Endothelial cell of umbilical vein (primary cell): ENCODE measurements around the gene CPVL. TPM values are rescaled to one million over a fixed set of nuclear protein-coding genes. Genes with fewer than 3 reads are reported as not detected.

Experiments used
- BruUV-seq: library from RNA; stranded (reverse); fragments of 400-500 nt; replicated peaks from 2 replicates; lab custom pipeline; 2021; lab: Mats Ljungman, UMichigan
- CTCF ChIA-PET: fragments of 300-600, 350-600 bp; sonication (Branson Sonifier 250); formaldehyde crosslinking; loops from one replicate; lab custom pipeline; 2021; ENCODE audit warnings: antibody characterized with exemption, inconsistent platforms; lab: Charles Lee
- POLR2A ChIA-PET: fragments of 300-600, 350-600 bp; sonication (Branson Sonifier 250); formaldehyde crosslinking; loops from one replicate; lab custom pipeline; 2021; ENCODE audit warnings: antibody characterized with exemption, inconsistent platforms; lab: Charles Lee
- DNase-seq: peaks from one replicate; pipeline ENCODE4 v3.0.0-alpha.2; 2011; ENCODE audit warnings: low read depth, low spot score
- FAIRE-seq: peaks from 2 replicates; lab custom pipeline; 2011; peaks lifted over from hg19 to GRCh38; lab: Jason Lieb, UNC
- H2AFZ ChIP-seq: 2 replicates; pipeline ENCODE4 v1.6.0; 2012; ENCODE audit warnings: low read depth, low read length, control low read depth, inconsistent platforms
- H3K27ac ChIP-seq: 2 replicates; pipeline ENCODE4 v1.5.1; 2011; ENCODE audit warnings: low read depth, mild to moderate bottlenecking, control low read depth, low read length, moderate library complexity; ENCODE audit not compliant: insufficient read depth
- H3K27me3 ChIP-seq, 2 experiments: 2 replicates each; pipeline versions ENCODE4 v1.6.0 to v1.6.1; 2011; ENCODE audit warnings: low read length in 2 of 2, mixed read lengths in 1 of 2; ENCODE audit not compliant: control insufficient read depth in 2 of 2, insufficient read depth in 2 of 2
- H3K36me3 ChIP-seq, 2 experiments: 2 replicates in 1 of 2; 3 replicates in 1 of 2; pipeline ENCODE4 v1.5.1; 2011; ENCODE audit warnings: low read length in 2 of 2, mild to moderate bottlenecking in 1 of 2, moderate library complexity in 1 of 2; ENCODE audit not compliant: control insufficient read depth in 2 of 2, insufficient read depth in 2 of 2; ENCODE audit errors: extremely low read depth in 1 of 2
- H3K4me1 ChIP-seq: 3 replicates; pipeline ENCODE4 v1.5.1; 2011; ENCODE audit warnings: mild to moderate bottlenecking, low read length; ENCODE audit not compliant: control insufficient read depth, insufficient read depth; ENCODE audit errors: extremely low read depth
- H3K4me2 ChIP-seq: 2 replicates; pipeline ENCODE4 v1.6.1; 2011; ENCODE audit warnings: low read length, control low read depth, mixed read lengths; ENCODE audit not compliant: insufficient read depth
- H3K4me3 ChIP-seq, 3 experiments: fragments of 200-600 bp in 1 of 3; sonication (generic), shearing (Covaris generic) in 1 of 3; replicated peaks in 1 of 3; 2 replicates each; pipeline ENCODE4 v1.5.1; 2011 to 2016; ENCODE audit warnings: control low read depth in 3 of 3, low read length in 3 of 3, mild to moderate bottlenecking in 2 of 3, inconsistent platforms in 1 of 3, low read depth in 1 of 3, moderate library complexity in 1 of 3; ENCODE audit not compliant: insufficient read depth in 1 of 3
- H3K79me2 ChIP-seq: 2 replicates; pipeline ENCODE4 v1.6.0; 2012; ENCODE audit warnings: low read length, inconsistent platforms; ENCODE audit not compliant: control insufficient read depth, insufficient read depth
- H3K9ac ChIP-seq: replicated peaks from 2 replicates; pipeline ENCODE3; 2011; ENCODE audit warnings: low read length, control low read depth; ENCODE audit not compliant: insufficient read depth; ENCODE audit errors: extremely low read depth
- H3K9me1 ChIP-seq: replicated peaks from 3 replicates; pipeline ENCODE4 v1.6.0; 2011; ENCODE audit warnings: mild to moderate bottlenecking, low read length; ENCODE audit not compliant: control insufficient read depth, insufficient read depth; ENCODE audit errors: extremely low read depth
- H3K9me3 ChIP-seq: replicated peaks from 2 replicates; pipeline ENCODE4 v1.5.1; 2012; ENCODE audit warnings: low read length, inconsistent platforms; ENCODE audit not compliant: control insufficient read depth, insufficient read depth
- H4K20me1 ChIP-seq: replicated peaks from 2 replicates; pipeline ENCODE3; 2011; ENCODE audit warnings: mild to moderate bottlenecking, low read length; ENCODE audit not compliant: control insufficient read depth, insufficient read depth; ENCODE audit errors: extremely low read depth
- EZH2 ChIP-seq: IDR thresholded peaks from 2 replicates; pipeline ENCODE4 v1.6.1; 2012; ENCODE audit warnings: borderline replicate concordance, low read depth, mild to moderate bottlenecking, moderate library complexity, low read length, inconsistent platforms; ENCODE audit not compliant: severe bottlenecking
- FOS ChIP-seq: IDR thresholded peaks from 2 replicates; pipeline ENCODE4 v1.6.1; 2011; ENCODE audit warnings: mild to moderate bottlenecking, low read length, moderate library complexity, borderline replicate concordance; ENCODE audit not compliant: insufficient read depth
- GATA2 ChIP-seq: IDR thresholded peaks from 2 replicates; pipeline ENCODE4 v1.7.0; 2011; ENCODE audit warnings: low read depth, mild to moderate bottlenecking, moderate library complexity, mixed read lengths, low read length; ENCODE audit not compliant: insufficient read length, insufficient read depth
- JUN ChIP-seq: IDR thresholded peaks from 2 replicates; pipeline ENCODE4 v1.6.1; 2011; ENCODE audit warnings: borderline replicate concordance, low read depth; ENCODE audit not compliant: insufficient read length, insufficient read depth
- MYC ChIP-seq: IDR thresholded peaks from one replicate; pipeline ENCODE4 v1.6.1; 2011; ENCODE audit warnings: mild to moderate bottlenecking, low read depth, low read length
- POLR2A ChIP-seq: IDR thresholded peaks from 2 replicates; pipeline ENCODE4 v1.6.1; 2012; ENCODE audit warnings: low read depth, mild to moderate bottlenecking, control low read depth, low read length
- POLR2AphosphoS5 ChIP-seq: IDR thresholded peaks from 2 replicates; pipeline ENCODE4 v1.6.1; 2012; ENCODE audit warnings: low read depth, mild to moderate bottlenecking, control low read depth, low read length, moderate library complexity; ENCODE audit not compliant: insufficient read depth
- dilution Hi-C: fragments of 300-500 bp; cut with MboI; formaldehyde crosslinking; loops from one replicate; pipeline ENCODE4 v1.15.0; 2019; ENCODE audit warnings: low sequenced_read_pairs; ENCODE audit not compliant: extremely low pct_ligation_motif_present
- intact Hi-C: fragments of 100-400 bp; cut with micrococcal nuclease; formaldehyde crosslinking; loops from one replicate; pipeline ENCODE4 v1.10.0; 2022
- polyA plus RNA-seq, 4 experiments: library from polyadenylated mRNA; depleted of rRNA in 3 of 4; stranded (reverse) in 3 of 4; unstranded in 1 of 4; fragments of >200 nt; gene quantifications; 2 replicates each; pipeline versions ENCODE4 v1.2.1 to v1.2.3, GENCODE V29; 2011 to 2012; ENCODE audit warnings: missing spikeins in 1 of 4
- total RNA-seq: library from RNA; stranded (reverse); gene quantifications from 2 replicates; pipeline ENCODE4 v1.2.3, GENCODE V29; 2021
- TF ChIP-seq, protein P1 (sequence below), 2 donors: IDR thresholded peaks; 1 replicate in 1 of 2; 2 replicates in 1 of 2; pipeline ENCODE4 v1.5.1; 2011; ENCODE audit warnings: low read length in 2 of 2, mild to moderate bottlenecking in 2 of 2, moderate library complexity in 2 of 2, control low read depth in 1 of 2, inconsistent platforms in 1 of 2, low read depth in 1 of 2; ENCODE audit not compliant: insufficient read depth in 1 of 2; ENCODE audit errors: extremely low read depth in 1 of 2
- TF ChIP-seq, protein P2 (sequence below): IDR thresholded peaks from 2 replicates; pipeline ENCODE4 v1.6.1; 2011; ENCODE audit not compliant: insufficient read depth, insufficient read length

CPVL gene
- total and polyA plus RNA-seq, 2 donors (not counting 3 experiments of a cell fraction or from before 2014, with no cell fraction given) = 0.14 TPM; not detected in 1

DNA sequence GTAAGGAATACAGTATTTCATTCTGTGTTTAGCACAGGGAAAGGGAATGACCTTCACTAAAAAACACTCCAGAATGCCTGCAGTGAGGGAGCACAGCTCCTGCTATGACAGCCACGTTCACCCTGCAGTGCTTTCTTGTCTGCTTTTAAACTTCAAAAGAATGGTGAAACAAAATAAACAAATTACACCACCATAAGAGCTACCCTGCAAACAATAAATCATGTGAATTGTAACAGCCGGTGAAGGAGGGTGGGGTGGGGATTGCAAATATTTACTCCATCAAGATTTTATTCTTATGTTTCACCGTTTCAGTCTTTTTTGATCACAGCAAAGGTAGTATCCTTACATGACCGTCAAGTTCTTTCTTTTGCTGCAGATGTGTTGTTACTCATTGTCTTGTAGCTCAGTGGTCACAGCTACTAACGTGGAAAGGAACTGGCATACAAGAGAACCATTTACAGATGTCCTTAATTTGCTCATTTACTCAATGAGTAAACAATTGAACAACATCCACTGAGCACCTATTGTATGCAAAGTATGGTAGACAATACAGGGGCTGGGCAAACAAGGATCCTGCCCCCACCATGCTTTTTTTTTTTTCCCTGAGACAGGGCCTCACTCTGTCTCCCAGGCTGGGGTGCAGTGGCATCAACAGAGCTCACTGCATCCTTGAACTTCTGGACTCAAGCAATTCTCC lies 44.2 kb upstream of the CPVL start:
- FAIRE-seq = peak; percentile 4
- POLR2A ChIA-PET = no interaction called here
- CTCF ChIA-PET = interaction anchor here (0.6 to 4.4 kb wide), 53 partner anchors 8 to 445 kb away, joined by 3 to 226 read pairs (median 8); no protein-coding TSS in a partner anchor
- Histone ChIP-seq H2AFZ (no peak overlapping the region), H3K36me3 (no peaks in the 10 kb centered on the region), H3K9ac (no peak overlapping the region), H3K27me3 (peaks cover 12 to 22% of the 10 kb centered on the region in 2 experiments), H3K9me1 (no peaks in the 10 kb centered on the region), H3K4me3 (no peak overlapping the region), H3K27ac (no peak overlapping the region), H3K4me1 (peaks cover 7% of the 10 kb centered on the region), H3K4me2 (no peak overlapping the region), H4K20me1 (no peaks in the 10 kb centered on the region), H3K9me3 (no peaks in the 10 kb centered on the region), H3K79me2 (no peaks in the 10 kb centered on the region)
- no peak for DNase-seq
- intact Hi-C loops (no loop called here), dilution Hi-C loops (no loop called here)
- TF ChIP-seq POLR2AphosphoS5 (no peak), JUN (no peak), MYC (no peak), GATA2 (no peak), EZH2 (no peak), POLR2A (no peak), FOS (no peak)
- TF ChIP-seq, protein P1, sequence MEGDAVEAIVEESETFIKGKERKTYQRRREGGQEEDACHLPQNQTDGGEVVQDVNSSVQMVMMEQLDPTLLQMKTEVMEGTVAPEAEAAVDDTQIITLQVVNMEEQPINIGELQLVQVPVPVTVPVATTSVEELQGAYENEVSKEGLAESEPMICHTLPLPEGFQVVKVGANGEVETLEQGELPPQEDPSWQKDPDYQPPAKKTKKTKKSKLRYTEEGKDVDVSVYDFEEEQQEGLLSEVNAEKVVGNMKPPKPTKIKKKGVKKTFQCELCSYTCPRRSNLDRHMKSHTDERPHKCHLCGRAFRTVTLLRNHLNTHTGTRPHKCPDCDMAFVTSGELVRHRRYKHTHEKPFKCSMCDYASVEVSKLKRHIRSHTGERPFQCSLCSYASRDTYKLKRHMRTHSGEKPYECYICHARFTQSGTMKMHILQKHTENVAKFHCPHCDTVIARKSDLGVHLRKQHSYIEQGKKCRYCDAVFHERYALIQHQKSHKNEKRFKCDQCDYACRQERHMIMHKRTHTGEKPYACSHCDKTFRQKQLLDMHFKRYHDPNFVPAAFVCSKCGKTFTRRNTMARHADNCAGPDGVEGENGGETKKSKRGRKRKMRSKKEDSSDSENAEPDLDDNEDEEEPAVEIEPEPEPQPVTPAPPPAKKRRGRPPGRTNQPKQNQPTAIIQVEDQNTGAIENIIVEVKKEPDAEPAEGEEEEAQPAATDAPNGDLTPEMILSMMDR (IDR thresholded peaks at IDR 0.05; ENCODE audit: extremely low read depth in 1 of 2, insufficient read depth in 1 of 2, low read depth in 1 of 2, low read length in 2 of 2) = no peak
- TF ChIP-seq, protein P2, sequence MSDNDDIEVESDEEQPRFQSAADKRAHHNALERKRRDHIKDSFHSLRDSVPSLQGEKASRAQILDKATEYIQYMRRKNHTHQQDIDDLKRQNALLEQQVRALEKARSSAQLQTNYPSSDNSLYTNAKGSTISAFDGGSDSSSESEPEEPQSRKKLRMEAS = no peak
- no TSS peak for BruUV-seq
